HEK293T (cell line): Measurements from ENCODE around the gene MOGAT1.

ENCODE experiments used
- CTCF ChIA-PET: fragments of 350-600 bp; formaldehyde crosslinking; extraction: SDS; loops from one replicate; lab custom pipeline; 2021; ENCODE audit warnings: antibody characterized with exemption, inconsistent platforms; lab: Yijun Ruan, JAX
- POLR2A ChIA-PET: fragments of 350-600 bp; formaldehyde crosslinking; extraction: SDS; loops from one replicate; lab custom pipeline; 2020; ENCODE audit warnings: antibody characterized with exemption, inconsistent platforms; lab: Yijun Ruan, JAX
- DNase-seq: peaks from one replicate; pipeline ENCODE4 v3.0.0; 2012; ENCODE audit warnings: mixed read lengths; ENCODE audit errors: extremely low spot score
- ARNT ChIP-seq: fragments of 450-650 bp; IDR thresholded peaks from 2 replicates; pipeline ENCODE4 v1.6.1; 2017; ENCODE audit warnings: mild to moderate bottlenecking
- BHLHE40 ChIP-seq: fragments of 450-650 bp; IDR thresholded peaks from 2 replicates; pipeline ENCODE4 v1.6.1; 2016; ENCODE audit warnings: mild to moderate bottlenecking, moderate library complexity, borderline replicate concordance
- CTBP1 ChIP-seq: fragments of 450-650 bp; IDR thresholded peaks from 2 replicates; pipeline ENCODE4 v1.6.1; 2016; ENCODE audit warnings: borderline replicate concordance
- ELF4 ChIP-seq: fragments of 450-650 bp; IDR thresholded peaks from 2 replicates; pipeline ENCODE4 v1.6.1; 2017; ENCODE audit warnings: antibody characterized with exemption
- FOXA1 ChIP-seq: fragments of 450-650 bp; IDR thresholded peaks from 2 replicates; pipeline ENCODE4 v1.6.1; 2016; ENCODE audit warnings: mild to moderate bottlenecking
- FOXK2 ChIP-seq: fragments of 450-650 bp; IDR thresholded peaks from 2 replicates; pipeline ENCODE4 v1.6.1; 2016; ENCODE audit warnings: mild to moderate bottlenecking
- FOXM1 ChIP-seq: fragments of 450-650 bp; IDR thresholded peaks from 2 replicates; pipeline ENCODE4 v1.6.1; 2017; ENCODE audit warnings: mild to moderate bottlenecking, borderline replicate concordance
- HDGF ChIP-seq: fragments of 450-650 bp; IDR thresholded peaks from 2 replicates; pipeline ENCODE4 v1.6.1; 2017; ENCODE audit warnings: antibody characterized with exemption, borderline replicate concordance
- L3MBTL2 ChIP-seq: fragments of 450-650 bp; conservative IDR thresholded peaks from 2 replicates; pipeline ENCODE4 v1.6.1; 2016; ENCODE audit warnings: mild to moderate bottlenecking
- LEF1 ChIP-seq: fragments of 450-650 bp; IDR thresholded peaks from 2 replicates; pipeline ENCODE4 v1.6.1; 2017; ENCODE audit warnings: mild to moderate bottlenecking, borderline replicate concordance
- NFRKB ChIP-seq: fragments of 450-650 bp; IDR thresholded peaks from 2 replicates; pipeline ENCODE4 v1.6.1; 2016; ENCODE audit warnings: mild to moderate bottlenecking, moderate library complexity
- PKNOX1 ChIP-seq: fragments of 450-650 bp; IDR thresholded peaks from 2 replicates; pipeline ENCODE4 v1.6.1; 2016
- SP1 ChIP-seq: fragments of 450-650 bp; IDR thresholded peaks from 2 replicates; pipeline ENCODE4 v1.6.1; 2017
- SUZ12 ChIP-seq: fragments of 450-650 bp; IDR thresholded peaks from 2 replicates; pipeline ENCODE4 v1.6.1; 2016; ENCODE audit warnings: mild to moderate bottlenecking
- TARDBP ChIP-seq: fragments of 450-650 bp; IDR thresholded peaks from 2 replicates; pipeline ENCODE4 v1.6.1; 2016
- ZNF384 ChIP-seq: fragments of 450-650 bp; IDR thresholded peaks from 2 replicates; pipeline ENCODE4 v1.6.1; 2016

The MOGAT1 gene

GRCh38 chr2:222724208-222724607, 52.8 kb downstream of the MOGAT1 start:
- no peak for DNase-seq
- CTCF ChIA-PET, result no interaction called here
- POLR2A ChIA-PET, result no interaction called here
- TF ChIP-seq TARDBP, result no peak
- no peak for TF ChIP-seq NFRKB
- no peak for TF ChIP-seq PKNOX1
- no peak for TF ChIP-seq ZNF384
- TF ChIP-seq LEF1, result no peak
- no peak for TF ChIP-seq FOXM1
- no peak for TF ChIP-seq BHLHE40
- no peak for TF ChIP-seq SP1
- no peak for TF ChIP-seq L3MBTL2
- TF ChIP-seq ELF4, result no peak
- TF ChIP-seq SUZ12, result no peak
- no peak for TF ChIP-seq FOXK2
- TF ChIP-seq CTBP1, result no peak
- no peak for TF ChIP-seq ARNT
- TF ChIP-seq FOXA1, result no peak
- no peak for TF ChIP-seq HDGF

DNA sequence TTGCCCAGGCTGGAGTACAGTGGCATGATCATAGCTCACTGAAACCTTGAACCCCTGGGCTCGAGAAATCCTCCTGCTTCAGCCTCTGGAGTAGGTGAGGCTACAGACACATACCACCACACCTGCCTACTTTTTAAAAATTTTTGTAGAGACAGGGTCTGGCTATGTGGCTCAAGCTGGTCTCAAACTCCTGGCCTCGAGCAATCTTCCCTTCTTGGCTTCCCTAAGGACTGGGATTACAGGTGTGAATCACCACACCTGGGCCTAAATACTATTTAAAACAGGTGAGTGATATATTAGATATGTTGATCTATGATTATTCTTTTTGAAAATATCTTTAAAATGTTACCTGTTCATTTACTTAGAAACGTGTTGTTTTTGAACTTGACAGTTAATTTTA, 57.2 kb downstream of the MOGAT1 start:
- CTCF ChIA-PET, result interaction anchor here (0.6 kb wide), 1 partner anchor 19 kb away, joined by 5 read pairs; no protein-coding TSS in a partner anchor
- POLR2A ChIA-PET, result interaction anchor here (0.6 kb wide), 1 partner anchor 19 kb away, joined by 3 read pairs; no protein-coding TSS in a partner anchor
- TF ChIP-seq NFRKB (no peak), L3MBTL2 (no peak), BHLHE40 (no peak), SP1 (no peak), LEF1 (no peak), HDGF (no peak), ELF4 (no peak), ZNF384 (no peak)
- no peak for DNase-seq

GRCh38 chr2:222730366-222730999, 59.0 kb downstream of the MOGAT1 start:
- ChIA-PET CTCF (no interaction called here), POLR2A (interaction anchor here (0.5 to 1.0 kb wide), 2 partner anchors 21 to 81 kb away, joined by 3 read pairs; no protein-coding TSS in a partner anchor)
- TF ChIP-seq LEF1 (no peak), PKNOX1 (no peak), CTBP1 (no peak), FOXA1 (no peak), ARNT (no peak), L3MBTL2 (no peak), FOXM1 (no peak), BHLHE40 (no peak), ELF4 (no peak), SUZ12 (no peak), ZNF384 (no peak), SP1 (no peak), TARDBP (no peak), HDGF (no peak), NFRKB (no peak), FOXK2 (no peak)
- no peak for DNase-seq

DNA sequence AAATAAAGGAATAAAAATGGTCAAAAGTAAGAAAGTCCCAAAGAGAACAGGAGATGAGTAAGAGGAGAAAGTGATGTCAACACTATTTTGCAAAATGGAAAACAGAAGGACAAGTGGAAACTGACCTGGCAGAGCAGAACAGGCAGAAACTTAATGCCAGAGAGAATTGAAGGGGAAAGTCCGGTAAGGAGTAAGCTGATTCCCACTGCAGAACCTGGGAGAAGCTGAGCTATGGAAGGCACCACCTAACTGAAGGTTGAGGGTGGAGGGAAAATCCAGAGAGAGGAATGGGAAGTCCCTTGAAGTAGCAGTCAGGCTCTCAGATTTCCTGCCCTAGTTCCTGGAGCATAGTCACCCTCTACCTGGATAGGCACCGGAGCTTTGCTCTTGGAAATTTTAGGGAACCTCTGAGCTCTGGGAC, 59.8 kb downstream of the MOGAT1 start:
- CTCF ChIA-PET, result interaction anchor here (0.5 kb wide), 1 partner anchor 1211 kb away, joined by 5 read pairs; no protein-coding TSS in a partner anchor
- no peak for DNase-seq
- POLR2A ChIA-PET, result interaction anchor here (0.5 to 1.0 kb wide), 2 partner anchors 22 to 80 kb away, joined by 3 read pairs; no protein-coding TSS in a partner anchor
- no peak for TF ChIP-seq ARNT
- TF ChIP-seq PKNOX1, result no peak
- no peak for TF ChIP-seq ELF4
- TF ChIP-seq SUZ12, result no peak

GRCh38 chr2:222732489-222733178, 61.2 kb downstream of the MOGAT1 start:
- TF ChIP-seq TARDBP (no peak), ARNT (no peak), ZNF384 (no peak), FOXA1 (no peak), PKNOX1 (no peak), CTBP1 (no peak), ELF4 (no peak), HDGF (no peak), NFRKB (no peak), FOXK2 (no peak), FOXM1 (no peak), SUZ12 (no peak), SP1 (no peak), LEF1 (no peak), BHLHE40 (no peak), L3MBTL2 (no peak)
- CTCF ChIA-PET, result no interaction called here
- POLR2A ChIA-PET, result no interaction called here

More at GRCh38 chr2:222732489-222733178, 61.2 kb downstream of the MOGAT1 start:
- no peak for DNase-seq
